ENCODE results near the gene THSD4.

THSD4 gene

GRCh38 chr15:71494563-71495397 lies 379.5 kb downstream of the THSD4 start:
- DNase-seq (ENCODE audit: low read depth in 2 of 2) = no peak

GRCh38 chr15:71495398-71495780 lies 380.1 kb downstream of the THSD4 start:
- DNase-seq (ENCODE audit: low read depth in 2 of 2) = no peak

- no peak for DNase-seq (ENCODE audit: low read depth in 2 of 2)
Observed at GRCh38 chr15:71496336-71496955, 381.2 kb downstream of the THSD4 start.

- DNase-seq (ENCODE audit: low read depth in 2 of 2) = no peak
Observed at GRCh38 chr15:71501344-71502076, 386.2 kb downstream of the THSD4 start.

GRCh38 chr15:71502077-71502432 lies 386.8 kb downstream of the THSD4 start:
- no peak for DNase-seq (ENCODE audit: low read depth in 2 of 2)

GRCh38 chr15:71505962-71506361 lies 390.7 kb downstream of the THSD4 start:
- no peak for DNase-seq (ENCODE audit: low read depth in 2 of 2)

GRCh38 chr15:71506946-71507345 lies 391.7 kb downstream of the THSD4 start:
- DNase-seq (ENCODE audit: low read depth in 2 of 2) = no peak

GRCh38 chr15:71508081-71508682 lies 392.9 kb downstream of the THSD4 start:
- DNase-seq (ENCODE audit: low read depth in 2 of 2) = no peak

- DNase-seq (ENCODE audit: low read depth in 2 of 2) = no peak
Observed at GRCh38 chr15:71509139-71509538, 393.9 kb downstream of the THSD4 start.

GRCh38 chr15:71510763-71511162 lies 395.5 kb downstream of the THSD4 start:
- DNase-seq (ENCODE audit: low read depth in 2 of 2) = no peak

- DNase-seq (ENCODE audit: low read depth in 2 of 2) = no peak
Observed at GRCh38 chr15:71511796-71512681, 396.8 kb downstream of the THSD4 start.

- DNase-seq (ENCODE audit: low read depth in 2 of 2) = no peak
Observed at GRCh38 chr15:71512682-71513006, 397.4 kb downstream of the THSD4 start.

GRCh38 chr15:71515375-71516186 lies 400.3 kb downstream of the THSD4 start:
- DNase-seq (ENCODE audit: low read depth in 2 of 2) = no peak

GRCh38 chr15:71517751-71518150 lies 402.5 kb downstream of the THSD4 start:
- DNase-seq (ENCODE audit: low read depth in 2 of 2) = no peak

- DNase-seq (ENCODE audit: low read depth in 2 of 2) = no peak
Observed at GRCh38 chr15:71518661-71519060, 403.4 kb downstream of the THSD4 start.

GRCh38 chr15:71526060-71526820 lies 411.0 kb downstream of the THSD4 start:
- no peak for DNase-seq (ENCODE audit: low read depth in 2 of 2)

- no peak for DNase-seq (ENCODE audit: low read depth in 2 of 2)
Observed at GRCh38 chr15:71529361-71529760, 414.1 kb downstream of the THSD4 start.

- no peak for DNase-seq (ENCODE audit: low read depth in 2 of 2)
Observed at GRCh38 chr15:71530116-71530515, 414.8 kb downstream of the THSD4 start.

GRCh38 chr15:71532994-71533393 lies 417.7 kb downstream of the THSD4 start:
- DNase-seq (ENCODE audit: low read depth in 2 of 2) = no peak

- no peak for DNase-seq (ENCODE audit: low read depth in 2 of 2)
Observed at GRCh38 chr15:71538181-71538580, 422.9 kb downstream of the THSD4 start.

All from stimulated activated CD4-positive, alpha-beta T cell treated with anti-CD3 and anti-CD28 coated beads, Interleukin-1b, Interleukin-23, amount 100 ng/mL, for 1 hour (primary cell).